B cell (primary cell): Measurements from ENCODE around the gene POLR2F. TPM values are rescaled to one million over a fixed set of nuclear protein-coding genes. Genes with fewer than 3 reads are reported as not detected.

Source experiments
- ATAC-seq: fragments of 200-7000 bp; cut with Tn5 transposase; one replicate; pipeline ENCODE4 v1.10.0; 2021; ENCODE audit warnings: low read depth, mild to moderate bottlenecking, moderate number of reproducible peaks, moderate library complexity
- CTCF ChIA-PET: fragments of 350-600 bp; sonication (Branson Sonifier 250); formaldehyde crosslinking; loops from one replicate; lab custom pipeline; 2021; ENCODE audit warnings: antibody characterized with exemption, inconsistent platforms; lab: Charles Lee
- POLR2A ChIA-PET: fragments of 350-600 bp; sonication (Branson Sonifier 250); formaldehyde crosslinking; loops from one replicate; lab custom pipeline; 2021; ENCODE audit warnings: antibody characterized with exemption; lab: Charles Lee
- DNase-seq: peaks from one replicate; pipeline ENCODE4 v3.0.0; 2013
- H2AFZ ChIP-seq: 2 replicates; pipeline ENCODE4 v1.6.1; 2012; ENCODE audit warnings: mild to moderate bottlenecking, low read depth, low read length; ENCODE audit not compliant: insufficient read depth, poor library complexity, severe bottlenecking
- H3K27ac ChIP-seq, 2 donors: 1 replicate in 1 of 2; 2 replicates in 1 of 2; pipeline ENCODE4 v1.5.1; 2012 to 2013; ENCODE audit warnings: low read length in 2 of 2, mild to moderate bottlenecking in 2 of 2, moderate library complexity in 1 of 2
- H3K27me3 ChIP-seq, 4 experiments: fragments of 200-600 bp in 1 of 4; sonication (generic) in 1 of 4; replicated peaks in 1 of 4; 1 replicate in 2 of 4; 2 replicates in 2 of 4; pipeline versions ENCODE4 v1.6.1 to v1.7.0; 2013 to 2016; ENCODE audit warnings: low read length in 3 of 4, mild to moderate bottlenecking in 2 of 4, mixed read lengths in 1 of 4, moderate library complexity in 1 of 4; ENCODE audit not compliant: insufficient read depth in 4 of 4, control insufficient read depth in 3 of 4; ENCODE audit errors: control extremely low read depth in 1 of 4
- H3K36me3 ChIP-seq, 2 experiments: replicated peaks in 1 of 2; 1 replicate in 1 of 2; 2 replicates in 1 of 2; pipeline versions ENCODE4 v1.6.1 to v1.7.1; 2013; ENCODE audit warnings: low read length in 1 of 2; ENCODE audit not compliant: insufficient read depth in 2 of 2, control insufficient read depth in 1 of 2; ENCODE audit errors: control extremely low read depth in 1 of 2, extremely low read depth in 1 of 2
- H3K4me1 ChIP-seq, 2 donors: fragments of 200-600 bp in 1 of 2; sonication (generic) in 1 of 2; 1 replicate in 1 of 2; 2 replicates in 1 of 2; pipeline versions ENCODE4 v1.5.1 to v1.6.1; 2013 to 2017; ENCODE audit warnings: low read length in 2 of 2; ENCODE audit not compliant: control insufficient read depth in 2 of 2, insufficient read depth in 2 of 2
- H3K4me2 ChIP-seq: replicated peaks from 2 replicates; pipeline ENCODE3; 2012; ENCODE audit warnings: mild to moderate bottlenecking, low read depth, low read length; ENCODE audit not compliant: poor library complexity, severe bottlenecking
- H3K4me3 ChIP-seq, 5 experiments: fragments of 200-600 bp in 1 of 5; sonication (generic) in 1 of 5; 1 replicate in 3 of 5; 2 replicates in 2 of 5; pipeline versions ENCODE4 v1.5.1 to v1.7.0; 2011 to 2016; ENCODE audit warnings: low read length in 4 of 5, mild to moderate bottlenecking in 4 of 5, low read depth in 2 of 5, control low read depth in 1 of 5, moderate library complexity in 1 of 5; ENCODE audit not compliant: insufficient read depth in 1 of 5; ENCODE audit errors: control extremely low read depth in 1 of 5, extremely low read depth in 1 of 5
- H3K79me2 ChIP-seq: fragments of 200-600 bp; sonication (generic); one replicate; pipeline ENCODE4 v1.6.0; 2016; ENCODE audit warnings: low read length; ENCODE audit not compliant: control insufficient read depth, insufficient read depth
- H3K9ac ChIP-seq: fragments of 200-600 bp; sonication (generic); 2 replicates; pipeline ENCODE4 v1.6.1; 2017; ENCODE audit warnings: mild to moderate bottlenecking, low read length, moderate library complexity
- H3K9me3 ChIP-seq, 3 donors: one replicate each; pipeline versions ENCODE4 v1.6.1 to v1.7.1; 2013; ENCODE audit warnings: low read length in 2 of 3; ENCODE audit not compliant: control insufficient read depth in 2 of 3, insufficient read depth in 1 of 3; ENCODE audit errors: control extremely low read depth in 1 of 3
- H4K20me1 ChIP-seq: 2 replicates; pipeline ENCODE4 v1.6.0; 2012; ENCODE audit warnings: mild to moderate bottlenecking, low read length; ENCODE audit not compliant: insufficient read depth, control insufficient read depth, poor library complexity, severe bottlenecking
- H3K27ac Mint-ChIP-seq: one replicate; pipeline ENCODE4 v1.8.0; 2021; ENCODE audit warnings: mixed read lengths
- H3K27me3 Mint-ChIP-seq: one replicate; pipeline ENCODE4 v1.8.0; 2021; ENCODE audit warnings: mixed read lengths
- H3K4me1 Mint-ChIP-seq: one replicate; pipeline ENCODE4 v1.8.0; 2021; ENCODE audit warnings: mixed read lengths
- H3K4me3 Mint-ChIP-seq: one replicate; pipeline ENCODE4 v1.8.0; 2021; ENCODE audit warnings: mixed read lengths
- H3K9me3 Mint-ChIP-seq: one replicate; pipeline ENCODE4 v1.8.0; 2022; ENCODE audit warnings: mixed read lengths; ENCODE audit not compliant: insufficient read depth
- EZH2 ChIP-seq: IDR thresholded peaks from 2 replicates; pipeline ENCODE4 v1.6.1; 2012; ENCODE audit warnings: borderline replicate concordance, low read depth, mild to moderate bottlenecking, moderate library complexity, low read length; ENCODE audit not compliant: insufficient read depth, poor library complexity, severe bottlenecking
- WGBS: methylation state at CpG from one replicate; pipeline ENCODE4 v1.1.5; 2013; ENCODE audit warnings: missing lambda C conversion rate; ENCODE audit not compliant: insufficient coverage; 5-methylcytosine and 5-hydroxymethylcytosine counted together
- intact Hi-C: fragments of 100-400 bp; cut with micrococcal nuclease; formaldehyde crosslinking; loops from one replicate; pipeline ENCODE4 v1.10.0; 2022
- polyA plus RNA-seq: library from polyadenylated mRNA; depleted of rRNA; stranded (reverse); fragments of >200 nt; gene quantifications from 2 replicates; pipeline ENCODE4 v1.2.3, GENCODE V29; 2012
- total RNA-seq, 2 donors: library from RNA; stranded (reverse); fragments of 120-200 nt in 1 of 2; gene quantifications; 1 replicate in 1 of 2; 2 replicates in 1 of 2; pipeline versions ENCODE4 v1.2.3 to v1.2.4, GENCODE V29; 2013 to 2022
- TF ChIP-seq, protein P1 (sequence below): fragments of 200-600 bp; IDR thresholded peaks from one replicate; pipeline ENCODE4 v1.8.0; 2022; ENCODE audit warnings: antibody characterized with exemption, mild to moderate bottlenecking

The POLR2F gene
- total and polyA plus RNA-seq, 2 donors (not counting 1 experiment from before 2014, with no cell fraction given): 41.8 to 49.6 TPM

- TF ChIP-seq, protein P1, sequence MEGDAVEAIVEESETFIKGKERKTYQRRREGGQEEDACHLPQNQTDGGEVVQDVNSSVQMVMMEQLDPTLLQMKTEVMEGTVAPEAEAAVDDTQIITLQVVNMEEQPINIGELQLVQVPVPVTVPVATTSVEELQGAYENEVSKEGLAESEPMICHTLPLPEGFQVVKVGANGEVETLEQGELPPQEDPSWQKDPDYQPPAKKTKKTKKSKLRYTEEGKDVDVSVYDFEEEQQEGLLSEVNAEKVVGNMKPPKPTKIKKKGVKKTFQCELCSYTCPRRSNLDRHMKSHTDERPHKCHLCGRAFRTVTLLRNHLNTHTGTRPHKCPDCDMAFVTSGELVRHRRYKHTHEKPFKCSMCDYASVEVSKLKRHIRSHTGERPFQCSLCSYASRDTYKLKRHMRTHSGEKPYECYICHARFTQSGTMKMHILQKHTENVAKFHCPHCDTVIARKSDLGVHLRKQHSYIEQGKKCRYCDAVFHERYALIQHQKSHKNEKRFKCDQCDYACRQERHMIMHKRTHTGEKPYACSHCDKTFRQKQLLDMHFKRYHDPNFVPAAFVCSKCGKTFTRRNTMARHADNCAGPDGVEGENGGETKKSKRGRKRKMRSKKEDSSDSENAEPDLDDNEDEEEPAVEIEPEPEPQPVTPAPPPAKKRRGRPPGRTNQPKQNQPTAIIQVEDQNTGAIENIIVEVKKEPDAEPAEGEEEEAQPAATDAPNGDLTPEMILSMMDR: no peak
- TF ChIP-seq EZH2: no peak
- Histone ChIP-seq H3K4me2 (no peak overlapping the region), H3K27me3 (peaks cover 0 to 3% (median 1%) of the 10 kb centered on the region in 4 experiments), H2AFZ (no peak overlapping the region), H3K27ac (no peak overlapping the region), H3K4me1 (no peaks in the 10 kb centered on the region), H3K4me3 (no peak overlapping the region), H3K79me2 (no peaks in the 10 kb centered on the region), H3K9me3 (peaks cover 0 to 3% (median 0%) of the 10 kb centered on the region in 3 donors), H3K9ac (no peak overlapping the region), H3K36me3 (no peaks in the 10 kb centered on the region), H4K20me1 (no peaks in the 10 kb centered on the region)
- no peaks in the 10 kb centered on the region for H3K4me1 Mint-ChIP-seq
- H3K27ac Mint-ChIP-seq: no peak overlapping the region
- POLR2A ChIA-PET: no interaction called here
- CTCF ChIA-PET: no interaction called here
- no peaks in the 10 kb centered on the region for H3K9me3 Mint-ChIP-seq
- H3K27me3 Mint-ChIP-seq: peaks cover 3% of the 10 kb centered on the region
- 88% methylated on average over 4 of the region's 7 CpGs for WGBS
- DNase-seq: no peak
- ATAC-seq: no peak
- H3K4me3 Mint-ChIP-seq: no peak overlapping the region
- intact Hi-C loops: no loop called here
Observed at GRCh38 chr22:38012604-38013072, 59.1 kb downstream of the POLR2F start.

DNA sequence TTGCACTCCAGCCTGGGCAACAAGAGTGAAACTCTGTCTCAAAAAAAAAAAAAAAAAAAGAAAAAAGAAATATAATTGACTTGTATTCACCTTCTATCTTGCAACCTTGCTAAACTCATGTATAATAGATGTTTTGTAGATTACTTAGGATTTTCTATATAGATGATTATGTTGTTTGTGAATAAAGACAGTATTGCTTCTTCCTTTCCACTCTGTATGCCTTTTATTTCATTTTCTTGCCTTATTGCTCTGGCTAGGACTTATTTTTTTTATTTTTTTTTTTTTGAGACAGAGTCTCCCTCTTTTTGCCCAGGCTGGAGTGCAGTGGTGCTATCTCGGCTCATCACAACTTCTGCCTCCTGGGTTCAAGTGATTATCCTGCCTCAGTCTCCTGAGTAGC, 60.6 kb downstream of the POLR2F start:
- DNase-seq (no peak), ATAC-seq (no peak)
- Histone ChIP-seq H4K20me1 (no peaks in the 10 kb centered on the region), H3K79me2 (no peaks in the 10 kb centered on the region), H3K9ac (no peak overlapping the region), H3K9me3 (peaks cover 0 to 3% (median 0%) of the 10 kb centered on the region in 3 donors), H3K4me3 (no peak overlapping the region), H3K4me1 (no peaks in the 10 kb centered on the region), H3K4me2 (no peak overlapping the region), H3K27ac (no peak overlapping the region), H2AFZ (no peak overlapping the region), H3K36me3 (no peaks in the 10 kb centered on the region), H3K27me3 (peaks cover 0 to 3% (median 1%) of the 10 kb centered on the region in 4 experiments)
- no peak overlapping the region for H3K27ac Mint-ChIP-seq
- intact Hi-C loops: no loop called here
- no peaks in the 10 kb centered on the region for H3K9me3 Mint-ChIP-seq
- no CpG with 5 or more reads among the region's 1 CpG for WGBS
- H3K4me3 Mint-ChIP-seq: no peak overlapping the region
- peaks cover 3% of the 10 kb centered on the region for H3K27me3 Mint-ChIP-seq
- ChIA-PET POLR2A (no interaction called here), CTCF (no interaction called here)
- no peaks in the 10 kb centered on the region for H3K4me1 Mint-ChIP-seq
- TF ChIP-seq EZH2: no peak
- TF ChIP-seq, protein P1: no peak
